HG02852 (cell line): Measurements from ENCODE around the gene ADARB2.

Experiments
- ATAC-seq: cut with Tn5 transposase; IDR thresholded peaks from one replicate; pipeline ENCODE4 v1.9.1; 2021; ENCODE audit warnings: mild to moderate bottlenecking, moderate library complexity; ENCODE audit not compliant: unreplicated experiment

ADARB2 gene

DNA sequence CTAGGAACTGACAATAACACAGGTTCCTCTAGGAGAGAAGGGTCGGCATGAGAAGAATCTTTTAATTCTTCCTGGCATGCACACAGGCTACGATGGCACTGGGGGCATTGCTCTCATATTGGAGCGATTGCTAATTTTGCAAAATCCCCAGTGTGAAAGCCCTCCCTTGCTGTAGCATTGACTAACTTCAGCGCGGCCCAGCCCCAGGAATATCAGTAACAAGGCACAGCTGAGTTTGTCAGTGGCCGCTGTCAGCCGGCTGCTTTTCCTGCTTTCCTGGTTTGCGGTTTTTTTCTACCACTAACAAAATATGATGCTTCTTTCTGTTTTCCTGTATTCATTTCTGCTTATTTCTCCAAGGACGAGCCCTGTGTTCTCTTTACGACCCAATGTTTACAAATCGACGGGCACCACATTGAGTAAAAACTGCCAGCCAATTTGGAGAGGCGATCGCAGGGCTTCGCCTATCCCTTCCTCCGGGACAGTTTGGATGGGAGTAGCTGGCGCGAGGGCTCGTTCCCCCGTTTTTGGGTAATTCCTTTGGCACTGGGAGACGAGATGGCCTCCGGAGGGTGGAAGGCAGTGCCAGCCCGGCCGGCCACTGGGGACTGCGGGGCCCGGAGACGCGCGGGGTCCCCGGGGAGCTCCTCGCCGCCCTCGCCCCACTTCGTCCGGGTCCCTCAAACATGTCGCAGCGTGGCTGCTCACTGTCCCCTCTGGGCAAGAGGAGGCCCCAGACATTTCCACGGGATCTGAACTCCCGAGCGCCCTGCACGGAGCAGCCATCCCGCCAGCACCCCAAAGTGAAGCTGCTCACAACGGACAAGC lies 967 bp downstream of the ADARB2 start:
- no peak for ATAC-seq

DNA sequence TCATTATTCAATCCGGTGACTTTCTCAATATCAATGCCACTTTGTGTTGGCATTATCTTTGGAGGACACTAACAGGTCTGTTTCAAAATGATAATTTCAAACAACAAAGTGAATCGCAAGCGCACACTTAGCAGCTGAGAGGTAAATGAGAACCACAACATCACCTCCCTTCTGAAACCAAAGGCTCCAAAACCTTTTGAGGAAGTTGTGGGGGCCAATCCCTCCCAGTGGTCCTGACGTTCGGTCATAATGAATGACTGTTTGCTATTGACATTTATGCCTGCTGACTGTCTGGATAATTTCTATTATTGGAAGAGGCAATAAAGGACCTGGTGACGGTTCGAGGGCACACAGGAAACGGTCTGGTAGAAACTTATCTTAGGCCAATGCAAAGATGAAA lies 1.8 kb downstream of the ADARB2 start:
- no peak for ATAC-seq

DNA sequence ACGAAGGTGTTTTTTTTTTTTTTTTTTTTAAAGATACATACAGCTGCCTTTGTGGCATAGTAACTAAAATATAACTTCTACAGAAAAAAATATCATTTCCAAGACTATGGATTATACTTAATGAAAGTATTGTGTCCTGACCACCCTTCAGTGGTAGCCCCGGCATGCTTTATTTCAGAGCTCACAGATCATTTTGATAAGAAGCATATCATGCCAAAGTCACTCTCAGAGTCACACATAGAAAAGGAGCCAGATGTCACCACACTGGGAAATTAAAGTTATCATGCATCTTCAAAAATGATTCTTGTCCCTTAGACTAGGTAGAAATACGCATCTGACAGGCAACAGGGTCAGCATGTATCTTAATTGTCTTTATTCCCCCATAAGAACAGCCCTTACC lies 3.0 kb downstream of the ADARB2 start:
- no peak for ATAC-seq

DNA sequence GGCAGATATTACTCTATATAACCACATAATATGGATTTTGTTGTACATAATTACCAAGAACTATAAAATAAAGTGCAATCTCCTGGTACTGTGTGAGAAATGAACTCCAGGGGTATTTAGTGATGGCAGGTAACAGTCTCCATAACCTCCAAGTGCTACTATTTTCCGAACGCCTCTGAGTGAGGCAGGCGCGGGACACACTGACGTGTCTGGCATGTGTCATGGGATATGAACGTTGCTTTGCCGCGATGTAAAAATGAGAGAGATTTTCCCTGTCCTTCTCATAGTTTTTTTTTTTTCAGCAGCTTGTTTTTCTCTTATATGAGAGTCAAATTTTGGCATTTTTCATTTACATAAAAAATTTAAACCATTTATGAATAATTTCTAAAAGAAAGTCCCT lies 3.6 kb downstream of the ADARB2 start:
- ATAC-seq = no peak

DNA sequence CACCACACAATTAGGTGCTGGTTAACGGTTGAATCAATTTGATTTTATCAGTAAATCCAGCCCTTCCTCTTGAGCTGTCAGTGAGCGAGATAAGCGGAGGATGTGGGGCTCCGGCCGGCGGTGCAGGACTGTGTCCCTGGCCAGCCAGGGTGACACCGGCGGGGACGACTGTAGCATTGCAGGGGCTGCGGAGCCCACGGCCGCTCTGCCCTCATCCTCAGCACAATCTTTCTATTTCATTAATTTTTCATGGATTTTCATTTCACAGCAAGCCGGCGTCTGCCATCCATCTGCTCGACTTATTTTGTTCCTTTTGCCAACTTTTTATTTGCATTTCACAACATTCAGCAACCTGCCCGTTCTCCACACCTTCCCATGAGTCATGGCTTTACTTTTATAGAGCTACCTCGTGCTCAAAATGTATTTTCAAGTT lies 4.7 kb downstream of the ADARB2 start:
- ATAC-seq = no peak

DNA sequence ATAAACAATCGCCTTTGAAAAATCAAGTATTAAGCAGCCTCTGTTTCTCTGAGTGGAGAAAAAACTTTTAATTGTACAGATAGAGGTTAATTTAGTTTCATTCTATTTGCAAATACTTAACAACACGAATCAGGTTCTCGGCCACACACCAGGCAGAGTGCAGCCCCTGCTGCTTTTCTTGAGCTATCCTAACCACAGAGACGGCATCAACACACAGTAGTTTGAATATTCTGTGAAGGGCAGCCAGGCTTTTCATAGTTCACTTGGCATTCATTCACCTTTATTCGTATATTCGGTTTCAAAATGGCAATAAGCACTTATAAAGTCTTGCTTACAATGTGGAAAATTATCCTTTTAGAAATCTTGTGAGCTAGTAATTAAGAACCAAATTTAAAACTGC lies 5.7 kb downstream of the ADARB2 start:
- no peak for ATAC-seq

DNA sequence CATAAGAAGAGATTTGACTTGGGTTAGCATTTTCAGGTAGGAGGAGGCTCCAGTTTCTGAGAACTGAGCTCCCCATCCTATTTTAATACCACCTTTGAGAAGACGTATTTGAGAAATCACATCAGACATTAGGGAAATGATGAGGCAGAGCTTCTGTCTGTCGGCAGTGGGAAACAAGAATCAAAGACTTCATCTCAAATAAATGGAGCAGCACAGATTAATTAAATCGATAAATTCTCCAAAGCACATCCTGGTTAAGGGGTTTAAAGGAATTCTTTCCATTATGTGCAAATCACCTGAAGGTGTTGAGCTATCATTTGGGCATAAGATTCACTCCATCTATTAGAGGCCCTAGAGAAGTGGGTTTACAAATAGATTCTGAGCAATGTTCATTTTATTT lies 7.6 kb downstream of the ADARB2 start:
- no peak for ATAC-seq

DNA sequence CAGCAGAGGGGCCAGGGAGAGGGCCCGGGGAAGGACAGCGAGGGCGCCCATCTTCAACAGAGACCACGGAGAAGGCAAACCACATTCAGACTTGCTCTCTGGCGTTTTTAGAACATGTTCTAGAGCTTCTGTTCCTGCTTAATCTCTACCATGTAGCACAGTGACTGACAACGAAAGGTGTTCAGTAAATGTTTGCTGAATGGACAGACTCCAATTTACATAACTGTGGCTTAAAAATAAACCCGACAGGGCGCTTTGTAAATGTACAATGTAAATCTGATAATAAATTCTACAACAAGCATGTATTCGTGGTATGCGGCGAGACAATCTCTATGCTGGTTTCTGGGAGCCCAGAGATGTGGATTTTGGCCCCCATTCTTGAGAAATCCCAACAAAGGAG lies 10.5 kb downstream of the ADARB2 start:
- no peak for ATAC-seq

DNA sequence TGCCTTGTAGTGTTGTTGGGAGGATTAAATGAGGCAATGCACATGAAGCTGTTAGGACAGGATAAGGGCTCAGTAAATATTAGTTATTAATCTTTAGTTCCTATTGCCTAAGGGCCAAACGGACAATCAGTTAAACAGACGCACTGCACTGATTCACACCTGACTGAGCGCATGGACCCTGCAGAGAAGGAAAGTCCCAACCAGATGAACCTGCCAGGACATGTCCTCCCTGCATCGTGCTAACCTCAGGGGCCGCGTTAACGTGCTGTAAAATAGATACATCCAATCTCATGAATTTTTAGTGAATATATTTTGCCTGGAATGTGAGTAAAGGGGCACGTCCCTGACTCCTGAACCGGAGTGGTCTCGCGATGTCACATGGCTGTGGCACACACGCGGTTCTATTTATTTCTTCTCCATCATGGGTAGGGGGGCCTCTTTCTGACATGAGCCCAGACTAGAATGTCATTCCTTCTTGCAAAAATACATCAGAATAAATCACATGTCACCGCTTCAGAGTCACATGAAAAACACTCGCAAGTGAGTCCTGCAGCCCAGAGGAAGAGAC lies 12.3 kb downstream of the ADARB2 start:
- ATAC-seq = no peak

DNA sequence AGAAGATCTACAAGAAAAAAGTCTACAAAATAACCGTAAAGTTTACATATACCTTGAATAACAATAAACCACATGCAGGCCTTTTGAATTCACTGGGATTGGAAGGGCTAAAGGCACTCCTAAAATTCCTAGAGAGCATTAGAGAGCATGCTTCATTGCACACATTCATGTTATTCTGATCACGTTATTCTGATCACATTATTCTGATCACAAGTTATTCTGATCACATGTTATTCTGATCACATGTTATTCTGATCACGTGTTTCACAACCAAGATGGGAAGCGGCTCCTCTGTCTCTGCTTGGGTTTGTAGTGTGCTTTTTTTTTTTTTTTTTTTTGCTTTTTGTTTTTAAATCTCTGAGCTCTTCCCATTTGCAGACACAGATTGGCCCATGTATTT lies 20.5 kb downstream of the ADARB2 start:
- ATAC-seq = no peak

DNA sequence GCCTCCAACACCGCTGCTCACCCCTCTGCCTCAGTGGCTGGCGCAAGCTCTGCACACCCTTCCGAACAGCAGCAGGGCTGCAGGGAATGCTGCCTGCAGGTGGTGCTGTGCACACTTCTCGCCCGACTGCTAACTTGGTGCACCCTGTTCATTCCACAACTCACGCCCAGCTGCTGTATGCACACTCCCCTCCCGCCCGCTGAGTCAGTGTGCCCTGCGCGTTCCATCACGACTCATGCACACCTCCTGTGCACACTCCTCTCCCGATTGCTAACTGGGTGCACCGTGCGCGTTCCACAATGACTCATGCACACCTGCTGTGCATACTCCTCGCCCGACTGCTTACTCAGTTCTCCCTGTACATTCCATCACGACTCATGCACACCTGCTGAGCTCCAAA lies 21.5 kb downstream of the ADARB2 start:
- ATAC-seq = peak; percentile 61

DNA sequence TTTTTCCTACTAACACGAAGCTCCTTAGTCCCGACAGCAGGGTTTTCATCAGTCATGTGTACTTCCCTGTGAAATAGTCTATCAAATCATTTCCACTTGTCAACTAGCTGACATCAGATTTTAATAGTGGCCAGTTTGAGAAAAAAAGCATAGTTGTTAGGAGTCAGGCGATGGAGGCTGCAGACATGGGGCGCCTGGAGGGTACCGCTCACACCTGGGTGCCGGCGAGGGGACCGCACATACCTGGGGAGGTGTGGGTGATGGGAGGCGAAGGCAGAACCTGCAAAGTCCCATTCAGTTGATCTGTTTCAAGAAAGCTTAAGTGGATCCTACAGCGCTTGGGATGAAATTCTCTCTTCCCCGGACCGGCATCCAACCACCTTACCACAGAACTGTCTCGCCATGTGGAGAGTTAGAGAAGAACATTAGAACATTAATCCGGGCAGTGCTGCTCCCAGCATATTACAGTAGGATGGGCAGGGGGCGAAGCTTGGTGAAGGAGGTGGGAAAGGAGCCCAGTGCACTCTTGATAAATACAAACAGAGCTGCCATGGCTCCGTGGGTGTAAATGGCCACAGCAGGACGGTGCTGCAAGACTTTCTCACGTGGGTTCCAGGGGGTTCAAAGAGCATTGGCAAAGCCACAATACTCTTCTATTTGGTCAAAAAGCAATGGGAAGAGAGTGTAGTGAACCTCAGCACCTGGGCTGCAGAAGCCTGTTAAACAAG lies 24.2 kb downstream of the ADARB2 start:
- ATAC-seq = no peak

DNA sequence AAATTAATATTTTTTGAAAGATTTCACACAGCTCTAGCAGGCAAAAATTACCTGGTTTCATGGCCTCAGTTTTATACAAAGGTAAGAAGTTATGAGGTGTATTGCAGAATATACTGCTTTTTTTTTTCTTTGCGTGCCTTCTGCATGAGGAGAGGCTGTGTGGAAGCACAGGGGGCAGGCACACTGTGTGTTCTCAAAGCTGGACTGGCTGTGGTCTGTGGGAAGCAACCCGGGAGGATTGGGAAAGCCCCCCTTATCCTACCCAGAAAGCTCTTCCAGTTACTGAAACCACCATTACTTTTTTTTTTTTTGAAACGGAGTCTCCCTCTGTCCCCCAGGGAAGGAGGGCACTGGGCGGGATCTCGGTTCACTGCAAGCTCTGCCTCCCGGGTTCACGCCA lies 25.0 kb downstream of the ADARB2 start:
- peak; percentile 56 for ATAC-seq

DNA sequence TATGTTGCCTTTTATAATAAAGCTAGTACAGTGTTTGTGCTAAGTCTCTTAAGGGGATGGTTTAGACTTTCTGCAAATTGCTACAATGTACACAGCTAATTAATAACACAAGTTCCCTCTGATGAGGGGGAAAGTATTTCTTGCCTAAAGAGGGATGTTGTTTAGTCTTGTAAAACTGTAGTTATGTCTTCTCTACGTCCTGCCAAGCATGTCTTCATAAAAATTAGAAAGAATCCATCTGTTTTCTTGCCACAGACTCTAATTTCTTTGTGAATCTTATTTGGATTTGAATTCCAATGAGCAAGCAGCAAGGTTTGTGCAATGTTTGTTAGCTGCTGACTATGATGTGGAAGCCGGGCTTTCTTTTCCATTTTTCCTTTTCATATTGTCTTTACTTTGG lies 28.2 kb downstream of the ADARB2 start:
- ATAC-seq = no peak

DNA sequence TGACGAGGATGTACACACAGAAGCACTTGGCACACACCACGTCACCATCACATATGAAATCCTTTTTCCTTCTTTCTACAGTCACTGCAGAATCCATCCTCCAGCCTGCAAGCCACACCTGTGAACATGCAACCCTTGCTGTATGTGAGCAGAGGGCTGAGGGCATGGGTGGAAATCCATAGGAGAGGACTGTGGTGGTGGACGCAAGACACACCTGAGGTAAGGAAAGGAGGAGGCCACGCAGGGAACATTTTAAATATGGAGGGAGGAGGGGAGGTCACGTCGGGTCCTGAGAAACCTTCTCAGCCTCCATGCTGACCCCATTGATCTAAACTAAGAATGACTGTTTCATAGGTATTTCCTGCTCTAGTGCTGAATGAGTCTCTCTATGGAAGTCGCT lies 28.6 kb downstream of the ADARB2 start:
- ATAC-seq = no peak

DNA sequence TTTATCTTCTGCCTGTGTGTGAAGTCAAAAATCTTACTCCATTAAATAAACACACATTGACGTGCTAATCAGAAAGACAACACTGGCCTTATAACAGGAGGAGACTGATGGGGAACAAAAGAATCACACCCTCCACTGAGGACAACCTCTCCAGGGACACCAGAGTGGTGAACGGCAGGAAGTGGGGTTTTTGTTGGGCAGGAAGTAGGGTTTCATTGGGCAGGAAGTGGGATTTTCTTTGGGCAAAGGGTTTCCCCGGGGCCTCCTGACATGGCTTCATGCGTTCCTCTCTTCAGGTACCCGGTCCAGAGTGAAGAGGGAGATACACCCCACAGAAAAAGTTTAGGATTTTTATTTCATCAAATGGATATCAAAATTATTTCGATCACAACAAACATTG lies 30.6 kb downstream of the ADARB2 start:
- ATAC-seq = no peak

DNA sequence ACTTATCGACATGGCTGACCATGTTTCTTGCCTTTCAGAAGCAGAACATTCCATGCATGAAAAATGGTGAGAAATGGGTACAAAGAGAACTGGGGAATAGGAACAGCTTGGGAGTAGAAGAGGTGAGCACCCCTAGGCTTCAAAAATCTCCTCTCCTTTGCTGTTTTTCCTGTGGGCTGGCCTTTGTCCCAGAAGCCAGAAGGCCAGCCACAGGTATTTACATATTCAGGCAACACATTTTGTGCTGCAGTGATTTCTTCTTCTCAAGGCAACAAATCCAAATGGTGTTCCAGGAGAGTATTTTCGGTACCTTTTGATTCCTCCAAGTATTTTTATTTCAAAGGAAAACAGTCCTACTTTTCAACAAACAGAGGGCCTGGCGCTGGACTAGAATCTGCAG lies 31.1 kb downstream of the ADARB2 start:
- no peak for ATAC-seq

DNA sequence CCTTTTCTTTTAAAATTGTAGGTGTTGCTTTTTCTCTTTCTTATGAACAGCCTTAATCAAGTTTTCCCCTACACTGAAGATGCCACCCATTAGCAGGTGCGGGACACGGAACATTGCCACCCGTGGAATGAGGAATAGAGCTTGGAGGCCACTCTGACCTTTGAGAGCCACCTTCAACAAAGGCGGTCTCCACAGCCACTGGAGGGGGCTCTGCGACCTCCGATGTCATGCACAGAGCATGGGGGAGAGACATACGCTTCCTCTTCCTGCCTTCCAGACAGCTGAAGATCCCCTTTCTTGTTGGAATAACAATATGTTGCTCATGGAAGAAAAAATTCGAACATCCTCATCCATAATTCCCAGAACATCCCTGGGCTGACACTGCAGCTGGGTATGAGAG lies 39.1 kb downstream of the ADARB2 start:
- no peak for ATAC-seq

DNA sequence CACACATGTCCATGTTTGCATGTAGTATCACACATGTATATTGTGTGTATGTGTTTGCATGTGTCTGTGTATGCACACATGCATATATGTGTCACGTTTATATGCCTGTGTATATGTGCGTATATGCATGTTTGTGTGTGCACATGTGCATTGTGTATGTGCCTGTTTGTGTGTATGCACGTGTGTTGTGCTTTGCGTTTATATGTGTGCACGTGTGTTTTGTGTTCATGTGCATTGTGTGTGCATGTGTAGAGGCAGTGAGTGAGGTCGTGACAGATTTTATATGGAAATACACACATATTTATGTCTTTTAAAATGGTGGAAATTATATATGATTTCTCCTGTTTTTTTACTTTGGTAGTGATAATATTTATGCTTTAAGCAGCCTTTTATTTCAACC lies 41.2 kb downstream of the ADARB2 start:
- no peak for ATAC-seq

DNA sequence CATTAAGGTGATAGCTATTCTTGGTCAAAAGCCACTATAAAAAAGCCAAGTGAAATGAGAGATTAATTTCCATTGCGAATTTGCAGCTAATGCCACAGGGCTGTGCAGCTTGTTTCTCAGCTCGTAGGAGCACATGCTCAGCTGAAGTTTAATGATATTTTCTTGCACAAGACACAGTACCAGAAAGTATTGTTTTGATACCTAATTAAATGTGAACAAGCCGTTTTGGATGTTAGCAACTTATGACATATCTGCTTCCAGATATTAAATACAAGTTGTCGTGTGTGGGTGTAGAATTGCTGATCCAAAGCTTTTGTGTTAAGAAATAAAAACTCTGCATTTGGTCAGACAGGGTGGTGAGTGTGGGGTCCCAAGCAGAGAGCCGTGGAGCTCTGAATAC lies 47.2 kb downstream of the ADARB2 start:
- no peak for ATAC-seq

DNA sequence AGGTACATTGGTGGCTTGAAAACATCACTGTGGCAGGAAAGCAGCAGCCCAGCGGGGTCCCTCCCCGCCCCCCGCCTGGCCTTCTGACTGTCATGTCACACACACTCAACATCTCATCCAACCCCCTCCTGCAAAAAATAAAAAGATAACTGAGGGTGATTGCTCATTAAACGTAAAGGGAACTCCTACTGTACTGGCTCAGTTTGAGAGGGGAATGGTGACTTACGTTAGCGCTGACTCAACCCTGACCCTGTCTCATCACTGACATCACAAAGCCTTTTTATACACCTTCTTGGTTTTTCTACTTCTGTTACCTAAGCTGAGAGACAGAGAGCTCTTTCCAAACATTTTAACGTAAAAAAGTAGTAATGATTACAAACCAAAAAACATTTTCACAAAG lies 48.8 kb downstream of the ADARB2 start:
- ATAC-seq = no peak

DNA sequence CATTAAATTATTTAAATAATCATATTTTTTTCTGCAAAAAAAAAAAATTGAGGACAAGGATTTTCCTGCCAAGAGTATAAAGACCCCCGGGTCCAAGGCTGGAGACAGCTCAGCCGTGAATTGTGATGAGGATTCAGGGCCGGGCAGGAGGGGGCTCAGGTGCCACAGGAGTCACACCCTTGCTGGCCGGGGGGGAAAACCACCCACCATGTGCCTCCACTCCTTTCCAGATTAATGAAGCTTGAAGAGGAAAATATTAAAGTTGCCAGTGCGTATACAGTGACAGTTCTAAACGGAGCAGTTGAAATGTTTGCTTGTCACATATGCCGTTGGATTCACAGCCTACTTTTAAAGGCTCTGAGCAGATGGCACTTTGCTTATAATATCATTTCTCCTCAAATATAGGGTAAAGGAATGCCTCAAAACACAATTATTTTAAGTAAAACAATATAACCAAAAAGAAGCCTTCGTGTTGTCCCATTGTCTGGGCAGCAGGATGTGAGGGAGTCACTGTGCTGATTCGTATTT lies 49.6 kb downstream of the ADARB2 start:
- no peak for ATAC-seq
